HepG2 (cell line): ENCODE data around the gene PXMP4. TPM values are rescaled to one million over a fixed set of nuclear protein-coding genes. Genes with fewer than 3 reads are reported as not detected.
A peak's percentile ranks its signal among the peaks of the same experiment; 100 is the strongest.

ENCODE experiments used
- BCLAF1 ChIP-seq: fragments of 450-650 bp; IDR thresholded peaks from 2 replicates; pipeline ENCODE4 v1.6.1; 2017; ENCODE audit warnings: mild to moderate bottlenecking
- CREBL2 ChIP-seq: sonication (generic); formaldehyde crosslinking; IDR thresholded peaks from 2 replicates; pipeline ENCODE4 v1.8.1; 2023; ENCODE audit warnings: missing genetic modification reagents, mild to moderate bottlenecking, borderline replicate concordance
- HES4 ChIP-seq: sonication (generic); formaldehyde crosslinking; IDR thresholded peaks from 2 replicates; pipeline ENCODE4 v1.9.0; 2021; ENCODE audit warnings: mild to moderate bottlenecking, missing genetic modification reagents, borderline replicate concordance
- MXD1 ChIP-seq: sonication (generic); formaldehyde crosslinking; IDR thresholded peaks from 2 replicates; pipeline ENCODE4 v1.4.0; 2020; ENCODE audit warnings: mild to moderate bottlenecking, missing genetic modification reagents
- MXD4 ChIP-seq: IDR thresholded peaks from 2 replicates; pipeline ENCODE4 v1.6.1; 2016; ENCODE audit warnings: mild to moderate bottlenecking, missing biosample characterization, missing genetic modification reagents
- NCOA5 ChIP-seq: sonication (generic); formaldehyde crosslinking; IDR thresholded peaks from 2 replicates; pipeline ENCODE4 v1.4.0; 2020; ENCODE audit warnings: missing genetic modification reagents
- NFATC3 ChIP-seq: sonication (generic); formaldehyde crosslinking; IDR thresholded peaks from 2 replicates; pipeline ENCODE4 v1.5.1; 2020; ENCODE audit warnings: mild to moderate bottlenecking, missing genetic modification reagents
- NFKB2 ChIP-seq: sonication (generic); formaldehyde crosslinking; IDR thresholded peaks from 2 replicates; pipeline ENCODE4 v1.4.0; 2020; ENCODE audit warnings: missing genetic modification reagents, borderline replicate concordance
- RFXAP ChIP-seq: sonication (generic); formaldehyde crosslinking; IDR thresholded peaks from 2 replicates; pipeline ENCODE4 v1.4.0; 2020; ENCODE audit warnings: missing genetic modification reagents, borderline replicate concordance
- ZFP36 ChIP-seq: fragments of 150-350 bp; IDR thresholded peaks from 2 replicates; pipeline ENCODE4 v1.6.1; 2018; ENCODE audit warnings: borderline replicate concordance, low read length, low read depth; ENCODE audit not compliant: partially characterized antibody
- ZFP91 ChIP-seq: sonication (generic); formaldehyde crosslinking; IDR thresholded peaks from 2 replicates; pipeline ENCODE4 v1.9.0; 2022; ENCODE audit warnings: missing genetic modification reagents, mild to moderate bottlenecking, borderline replicate concordance
- ZNF251 ChIP-seq: sonication (generic); formaldehyde crosslinking; IDR thresholded peaks from 2 replicates; pipeline ENCODE4 v1.9.0; 2021; ENCODE audit warnings: mild to moderate bottlenecking, missing genetic modification reagents
- ZNF296 ChIP-seq: sonication (generic); formaldehyde crosslinking; conservative IDR thresholded peaks from 2 replicates; pipeline ENCODE4 v1.5.0; 2020; ENCODE audit warnings: mild to moderate bottlenecking, missing genetic modification reagents
- ZNF766 ChIP-seq: sonication (generic); formaldehyde crosslinking; IDR thresholded peaks from 2 replicates; pipeline ENCODE4 v1.5.0; 2020; ENCODE audit warnings: missing genetic modification reagents, borderline replicate concordance
- ZNF776 ChIP-seq: sonication (generic); formaldehyde crosslinking; IDR thresholded peaks from 2 replicates; pipeline ENCODE4 v1.4.0; 2020; ENCODE audit warnings: mild to moderate bottlenecking, missing genetic modification reagents
- ZNF83 ChIP-seq: sonication (generic); formaldehyde crosslinking; IDR thresholded peaks from 2 replicates; pipeline ENCODE4 v1.4.0; 2020; ENCODE audit warnings: missing genetic modification reagents, mild to moderate bottlenecking, borderline replicate concordance
- polyA plus RNA-seq, 8 experiments: library from polyadenylated mRNA; depleted of rRNA in 3 of 8; stranded (reverse) in 7 of 8; unstranded in 1 of 8; fragments of >200 nt; fragmentation: Illumina TruSeq in 4 of 8; extraction: Trizol in 4 of 8; gene quantifications; 2 replicates each; pipeline versions ENCODE4 v1.2.1 to v1.2.3, GENCODE V29; 2011 to 2016; ENCODE audit warnings: low read depth in 4 of 8, missing spikeins in 1 of 8, mixed read lengths in 1 of 8; ENCODE audit not compliant: insufficient read depth in 1 of 8
- total RNA-seq, 5 experiments: library from RNA; depleted of rRNA; stranded (reverse); fragments of >200 nt; fragmentation: Illumina TruSeq; extraction: Trizol; gene quantifications; 2 replicates each; pipeline ENCODE4 v1.2.3, GENCODE V29; 2016; ENCODE audit warnings: low read depth in 1 of 5
- TF ChIP-seq, protein P1 (sequence below): sonication (generic); formaldehyde crosslinking; IDR thresholded peaks from 2 replicates; pipeline ENCODE4 v1.8.0; 2022; ENCODE audit warnings: mild to moderate bottlenecking, missing genetic modification reagents, borderline replicate concordance
- TF ChIP-seq, protein P2 (sequence below): sonication (generic); formaldehyde crosslinking; IDR thresholded peaks from 2 replicates; pipeline ENCODE4 v1.4.0; 2020; ENCODE audit warnings: missing genetic modification reagents

The PXMP4 gene
- total and polyA plus RNA-seq, 2 of the 13 experiments (the other 11 are each of a cell fraction or from before 2014, with no cell fraction given) = not detected

- TF ChIP-seq ZFP36 = no peak
- peak; percentile 94 for TF ChIP-seq MXD4 (CRISPR knock-in tag)
- peak; percentile 55; the same call in 1 of the 2 replicates for TF ChIP-seq NCOA5 (CRISPR knock-in tag)
- TF ChIP-seq CREBL2 = peak; percentile 84
- peak; percentile 75; the same call in 1 of the 2 replicates for TF ChIP-seq RFXAP (CRISPR knock-in tag)
- TF ChIP-seq, protein P1, sequence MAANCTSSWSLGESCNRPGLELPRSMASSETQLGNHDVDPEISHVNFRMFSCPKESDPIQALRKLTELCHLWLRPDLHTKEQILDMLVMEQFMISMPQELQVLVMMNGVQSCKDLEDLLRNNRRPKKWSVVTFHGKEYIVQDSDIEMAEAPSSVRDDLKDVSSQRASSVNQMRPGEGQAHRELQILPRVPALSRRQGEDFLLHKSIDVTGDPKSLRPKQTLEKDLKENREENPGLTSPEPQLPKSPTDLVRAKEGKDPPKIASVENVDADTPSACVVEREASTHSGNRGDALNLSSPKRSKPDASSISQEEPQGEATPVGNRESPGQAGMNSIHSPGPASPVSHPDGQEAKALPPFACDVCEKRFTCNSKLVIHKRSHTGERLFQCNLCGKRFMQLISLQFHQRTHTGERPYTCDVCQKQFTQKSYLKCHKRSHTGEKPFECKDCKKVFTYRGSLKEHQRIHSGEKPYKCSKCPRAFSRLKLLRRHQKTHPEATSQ (CRISPR knock-in tag) = peak; percentile 89; the same call in 1 of the 2 replicates
- TF ChIP-seq ZFP91 (CRISPR knock-in tag) = peak; percentile 97
- peak; percentile 41; the same call in 1 of the 2 replicates for TF ChIP-seq ZNF83
- TF ChIP-seq HES4 (CRISPR knock-in tag) = peak; percentile 89
- TF ChIP-seq MXD1 (CRISPR knock-in tag) = peak; percentile 85; the same call in 1 of the 2 replicates
- peak; percentile 27; the same call in 1 of the 2 replicates for TF ChIP-seq NFATC3
- no peak for TF ChIP-seq ZNF251 (CRISPR knock-in tag)
- peak; percentile 66 for TF ChIP-seq NFKB2 (CRISPR knock-in tag)
- peak; percentile 89; the same call in 1 of the 2 replicates for TF ChIP-seq ZNF776 (CRISPR knock-in tag)
- TF ChIP-seq BCLAF1 = no peak
- TF ChIP-seq, protein P2, sequence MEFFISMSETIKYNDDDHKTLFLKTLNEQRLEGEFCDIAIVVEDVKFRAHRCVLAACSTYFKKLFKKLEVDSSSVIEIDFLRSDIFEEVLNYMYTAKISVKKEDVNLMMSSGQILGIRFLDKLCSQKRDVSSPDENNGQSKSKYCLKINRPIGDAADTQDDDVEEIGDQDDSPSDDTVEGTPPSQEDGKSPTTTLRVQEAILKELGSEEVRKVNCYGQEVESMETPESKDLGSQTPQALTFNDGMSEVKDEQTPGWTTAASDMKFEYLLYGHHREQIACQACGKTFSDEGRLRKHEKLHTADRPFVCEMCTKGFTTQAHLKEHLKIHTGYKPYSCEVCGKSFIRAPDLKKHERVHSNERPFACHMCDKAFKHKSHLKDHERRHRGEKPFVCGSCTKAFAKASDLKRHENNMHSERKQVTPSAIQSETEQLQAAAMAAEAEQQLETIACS = peak; percentile 46; the same call in 1 of the 2 replicates
- TF ChIP-seq ZNF766 (CRISPR knock-in tag) = peak; percentile 38; the same call in 1 of the 2 replicates
- TF ChIP-seq ZNF296 (CRISPR knock-in tag) = peak; percentile 47; the same call in 1 of the 2 replicates
These were observed 56.7 kb downstream of the PXMP4 start (continued) for GRCh38 chr20:33663161-33664084.
